Effector CD8-positive, alpha-beta T cell (primary cell): Measurements from ENCODE around the gene RTP2.
A peak's percentile ranks its signal among the peaks of the same experiment; 100 is the strongest.

Source experiments
- DNase-seq: peaks from one replicate; lab custom pipeline; 2025; lab: John Stamatoyannopoulos, UW

The RTP2 gene

DNA sequence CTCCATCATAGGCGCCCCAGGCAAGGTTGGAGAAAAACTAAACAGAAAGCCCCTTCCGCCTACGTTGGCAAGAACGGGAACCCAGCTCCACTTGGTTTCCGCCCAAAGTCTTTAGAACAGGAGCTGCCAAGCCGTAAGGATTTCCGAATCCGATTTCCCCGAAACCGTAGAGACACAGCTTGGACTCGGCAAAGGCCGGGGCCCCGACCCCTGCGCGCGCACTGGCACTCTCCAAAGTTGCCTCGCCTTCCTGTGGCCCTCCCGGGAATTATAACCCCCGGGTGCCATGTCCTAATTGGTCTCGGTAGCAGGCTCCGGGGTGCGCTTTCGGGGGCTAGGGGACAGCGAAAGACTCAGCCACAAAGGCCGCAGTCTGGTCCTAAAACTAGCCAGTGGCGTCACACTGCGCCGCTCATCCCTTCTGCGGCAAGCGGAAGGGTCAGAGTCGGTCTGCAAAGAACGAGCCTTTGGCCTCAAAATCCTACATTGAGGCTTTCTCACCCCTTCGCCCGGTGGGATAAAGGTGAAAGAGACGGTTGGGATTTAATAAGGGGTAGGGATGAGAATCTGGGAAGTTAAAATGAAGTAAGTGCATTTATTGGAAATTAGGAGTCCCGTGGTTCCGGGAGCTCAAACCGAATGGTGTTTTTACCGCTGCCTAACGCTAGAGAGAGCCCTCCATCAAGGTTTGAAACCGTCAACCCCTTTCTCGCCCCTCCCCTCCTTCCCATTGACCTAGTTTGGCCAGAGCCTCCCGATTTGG is 36.2 kb upstream of the RTP2 start:
- DNase-seq, result peak; percentile 46

- DNase-seq, result no peak
Observed at GRCh38 chr3:187738071-187738330, 35.6 kb upstream of the RTP2 start.

DNA sequence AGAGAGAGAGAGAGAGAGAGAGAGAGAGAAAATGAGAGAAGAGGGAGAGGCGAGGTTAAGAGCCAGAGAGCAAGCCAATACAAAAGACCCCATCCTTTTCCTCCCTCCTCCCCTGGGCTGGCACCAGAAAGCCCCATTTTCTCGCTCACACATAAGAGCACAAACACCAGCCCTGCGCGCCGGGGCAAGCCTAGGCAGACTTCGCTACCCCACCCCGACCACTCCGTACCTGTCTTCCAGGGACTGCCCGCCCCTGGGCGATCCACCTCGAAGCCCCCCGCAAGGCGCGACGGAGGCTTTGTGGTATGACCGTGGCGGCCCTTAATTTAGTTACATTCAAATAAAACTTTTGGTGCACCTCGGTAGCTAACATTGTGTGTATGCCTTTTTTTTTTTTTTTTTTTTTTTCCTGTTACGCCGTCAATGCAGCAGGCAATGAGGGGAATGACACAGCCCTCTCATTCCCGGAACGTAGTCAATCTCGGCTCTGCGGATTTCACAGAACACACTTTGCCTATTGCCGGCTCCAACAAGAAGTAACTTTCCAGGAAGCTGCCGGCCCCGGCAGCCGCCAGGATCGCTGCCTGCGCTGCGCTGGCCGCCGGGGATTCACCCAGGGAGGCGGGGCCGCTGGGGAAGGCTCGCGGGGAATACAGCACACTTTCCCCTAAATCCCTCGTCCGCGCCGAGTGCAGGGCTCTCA is 35.2 kb upstream of the RTP2 start:
- peak; percentile 11 for DNase-seq

DNA sequence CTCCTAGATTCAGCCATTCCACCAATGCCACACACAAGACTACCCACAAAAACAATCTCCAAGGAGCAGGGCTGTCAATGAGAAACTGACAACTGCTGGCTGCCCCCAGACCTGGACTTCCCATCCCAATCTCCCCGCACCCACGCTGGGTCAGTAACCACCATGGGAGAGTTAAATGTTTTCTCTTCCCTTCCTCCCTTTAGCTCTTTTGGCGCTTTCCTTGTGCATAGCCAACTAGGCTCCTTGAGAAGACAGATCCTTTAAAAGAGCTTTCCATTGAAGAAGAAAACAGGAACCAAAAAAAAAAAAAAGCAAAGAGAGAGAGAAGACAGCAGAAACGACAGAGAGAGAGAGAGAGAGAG is 34.6 kb upstream of the RTP2 start:
- DNase-seq, result no peak

DNA sequence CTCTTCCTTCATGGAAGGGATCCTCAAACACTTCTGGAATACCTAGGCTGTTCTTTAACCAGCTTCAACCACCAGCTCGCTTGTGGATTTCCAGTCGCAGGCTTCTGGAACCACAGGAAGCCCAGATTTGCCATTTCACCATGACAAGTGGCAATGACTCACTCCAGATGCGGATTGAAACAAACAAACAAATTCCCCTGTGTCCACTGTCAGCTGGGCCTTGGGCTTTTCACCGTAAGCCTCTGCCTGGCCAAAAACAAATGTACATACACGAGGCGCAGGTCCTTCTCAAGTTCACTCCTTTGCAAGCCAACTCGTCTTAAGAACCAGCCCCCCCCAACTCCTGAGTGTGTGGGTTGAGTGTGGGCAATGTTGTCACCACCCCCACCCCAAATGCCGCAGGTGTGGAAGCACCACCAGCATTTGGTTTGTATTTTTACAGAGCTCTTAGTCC is 34.1 kb upstream of the RTP2 start:
- no peak for DNase-seq

DNA sequence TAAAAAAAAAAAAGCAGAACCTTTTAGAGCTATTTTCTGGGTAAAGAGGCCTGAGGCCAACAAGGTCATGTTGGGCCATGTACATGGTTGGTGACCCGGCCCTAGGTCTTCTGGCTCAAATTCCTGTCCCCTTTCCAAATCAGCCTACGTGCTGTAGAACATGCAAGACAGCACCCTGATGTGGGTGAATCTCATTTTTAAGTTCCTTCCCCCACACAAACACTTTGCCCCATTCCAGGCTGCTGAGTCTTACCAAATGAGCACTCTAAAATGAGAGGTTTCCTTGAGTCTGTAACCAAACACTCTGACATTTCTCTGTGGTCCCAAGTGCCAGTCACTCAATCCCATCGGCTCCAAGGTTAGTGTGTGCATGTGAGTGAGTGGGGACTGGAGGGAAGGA is 33.5 kb upstream of the RTP2 start:
- DNase-seq, result no peak

GRCh38 chr3:187735383-187735782 is 33.0 kb upstream of the RTP2 start:
- no peak for DNase-seq

DNA sequence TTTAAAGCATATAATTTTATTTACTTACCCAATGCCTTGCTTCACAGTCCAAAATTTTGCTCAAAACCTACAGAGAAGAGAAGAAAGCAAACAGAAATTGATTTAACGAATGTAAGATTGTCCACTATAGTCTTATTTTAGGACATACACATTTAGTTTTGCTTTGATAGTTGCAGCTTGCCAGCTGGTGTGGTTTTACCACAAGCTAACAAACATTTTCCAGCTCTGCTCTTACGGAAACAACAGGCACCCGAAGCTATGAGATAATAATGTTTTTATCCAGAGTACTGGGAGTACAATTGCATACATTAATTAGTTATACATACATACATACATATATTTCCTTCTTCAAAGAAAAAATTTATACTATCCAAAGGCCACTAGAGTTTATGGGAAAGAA is 32.5 kb upstream of the RTP2 start:
- DNase-seq, result no peak

- DNase-seq, result no peak
Observed at GRCh38 chr3:187733371-187733770, 31.0 kb upstream of the RTP2 start.

- no peak for DNase-seq
Observed at GRCh38 chr3:187729598-187729997, 27.2 kb upstream of the RTP2 start.

DNA sequence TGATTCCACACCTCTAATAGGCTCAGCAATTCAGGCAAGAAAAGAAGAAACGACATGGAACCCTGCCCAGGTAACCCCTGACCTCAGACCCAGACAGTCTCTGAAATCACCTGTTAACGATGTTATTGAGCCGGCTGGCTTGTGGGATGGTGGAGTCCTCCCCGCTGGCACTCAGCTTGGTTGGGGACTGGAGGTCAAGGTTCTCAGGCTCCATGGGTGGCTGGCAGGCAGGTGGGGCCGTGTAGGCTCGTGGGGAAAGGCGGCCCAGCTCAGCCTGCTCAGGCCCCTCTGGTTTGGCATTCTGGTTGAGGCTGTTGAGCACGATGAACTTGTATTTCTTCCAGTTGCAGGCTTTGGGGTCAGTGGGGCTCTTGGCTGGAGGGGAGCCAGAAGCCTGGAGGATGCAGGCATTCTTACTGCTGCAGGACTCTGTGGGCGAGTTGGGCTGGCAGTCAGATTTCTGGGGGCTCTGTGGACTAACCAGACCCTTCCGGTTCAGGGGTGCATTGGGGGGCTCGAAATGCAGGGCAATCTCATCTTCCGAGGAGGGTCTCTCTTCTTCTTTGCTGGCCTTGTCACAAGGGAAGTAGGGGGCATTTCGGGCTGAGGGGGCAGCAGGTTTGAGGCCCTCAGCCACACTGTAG is 26.7 kb upstream of the RTP2 start:
- DNase-seq, result no peak

- DNase-seq, result no peak
Observed at GRCh38 chr3:187728248-187728647, 25.9 kb upstream of the RTP2 start.

GRCh38 chr3:187726564-187726963 is 24.2 kb upstream of the RTP2 start:
- DNase-seq, result no peak

- DNase-seq, result no peak
Observed at GRCh38 chr3:187725653-187726370, 23.5 kb upstream of the RTP2 start.

GRCh38 chr3:187725224-187725623 is 22.9 kb upstream of the RTP2 start:
- no peak for DNase-seq

- DNase-seq, result no peak
Observed at GRCh38 chr3:187722206-187722612, 19.9 kb upstream of the RTP2 start.

GRCh38 chr3:187721055-187721454 is 18.7 kb upstream of the RTP2 start:
- no peak for DNase-seq

GRCh38 chr3:187720337-187720670 is 17.9 kb upstream of the RTP2 start:
- DNase-seq, result no peak

- DNase-seq, result no peak
Observed at GRCh38 chr3:187719628-187720336, 17.4 kb upstream of the RTP2 start.

DNA sequence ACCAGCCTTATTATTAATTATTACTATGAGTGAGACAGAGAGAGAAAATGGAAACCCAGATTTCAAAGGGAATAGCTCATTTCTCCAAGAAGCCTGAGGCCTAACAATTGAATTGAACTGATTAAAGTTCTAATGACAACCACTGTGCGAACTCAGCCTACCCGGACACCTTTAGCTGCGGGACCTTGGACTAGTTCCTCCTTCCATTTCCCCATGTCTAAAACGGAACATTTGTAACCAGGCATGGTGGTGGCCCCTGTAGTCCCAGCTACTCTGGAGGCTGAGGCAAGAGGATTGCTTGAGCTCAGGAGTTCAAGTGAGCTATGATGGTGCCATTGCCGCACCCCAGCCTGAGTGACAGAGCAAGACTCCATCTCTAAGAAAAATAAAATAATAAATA is 16.4 kb upstream of the RTP2 start:
- no peak for DNase-seq

DNA sequence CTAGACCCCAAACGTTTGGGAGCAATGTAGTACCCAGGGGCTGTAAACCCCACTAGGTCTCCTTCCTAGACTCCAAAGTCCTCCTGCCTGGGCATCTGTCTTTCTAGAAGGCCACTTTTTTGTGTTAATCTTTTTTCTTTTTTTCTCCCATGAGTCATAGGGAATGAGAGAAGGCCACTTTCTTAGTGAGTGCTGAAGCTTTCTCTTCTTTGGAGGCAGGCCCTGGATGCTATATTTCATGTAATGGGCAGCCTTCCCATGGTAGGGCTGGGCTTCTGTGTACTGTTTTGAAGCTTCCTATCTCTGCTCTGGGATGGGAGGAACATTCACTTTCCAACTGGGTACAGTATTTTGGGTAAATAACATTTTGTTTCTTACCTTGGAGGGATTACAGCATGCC is 15.2 kb upstream of the RTP2 start:
- no peak for DNase-seq

DNA sequence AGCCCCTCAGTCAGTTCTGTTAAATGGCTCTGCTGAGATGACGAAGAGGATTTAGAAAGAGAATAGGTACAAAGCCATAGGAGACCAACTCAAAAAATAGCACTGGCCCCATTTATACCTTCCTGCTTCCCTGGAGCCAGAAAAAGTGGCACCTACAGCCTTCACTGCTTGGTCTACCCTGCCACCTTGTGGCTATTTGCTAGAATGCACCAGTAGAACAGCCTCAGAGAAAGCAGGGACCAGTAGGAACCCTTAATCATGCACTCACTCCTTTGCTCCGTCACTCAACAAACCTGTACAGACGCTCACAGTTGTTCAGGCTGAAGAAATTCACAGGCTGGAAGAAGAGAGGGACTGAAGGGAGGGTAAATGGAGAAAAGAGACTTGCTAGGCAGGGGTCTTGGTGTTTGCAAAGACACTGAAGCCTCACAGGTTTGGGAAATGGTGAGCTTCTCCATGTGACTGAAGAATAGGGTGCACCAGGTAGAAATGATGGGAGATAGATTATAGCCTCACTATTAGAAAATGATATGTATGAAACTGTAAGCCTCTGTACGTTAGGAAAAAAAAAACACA is 12.1 kb upstream of the RTP2 start:
- peak; percentile 44 for DNase-seq
